HG02885 (cell line): ENCODE measurements around the gene SAE1.

Experiments used
- ATAC-seq: cut with Tn5 transposase; IDR thresholded peaks from one replicate; pipeline ENCODE4 v1.9.1; 2021; ENCODE audit warnings: mild to moderate bottlenecking; ENCODE audit not compliant: unreplicated experiment, poor library complexity

SAE1 gene

DNA sequence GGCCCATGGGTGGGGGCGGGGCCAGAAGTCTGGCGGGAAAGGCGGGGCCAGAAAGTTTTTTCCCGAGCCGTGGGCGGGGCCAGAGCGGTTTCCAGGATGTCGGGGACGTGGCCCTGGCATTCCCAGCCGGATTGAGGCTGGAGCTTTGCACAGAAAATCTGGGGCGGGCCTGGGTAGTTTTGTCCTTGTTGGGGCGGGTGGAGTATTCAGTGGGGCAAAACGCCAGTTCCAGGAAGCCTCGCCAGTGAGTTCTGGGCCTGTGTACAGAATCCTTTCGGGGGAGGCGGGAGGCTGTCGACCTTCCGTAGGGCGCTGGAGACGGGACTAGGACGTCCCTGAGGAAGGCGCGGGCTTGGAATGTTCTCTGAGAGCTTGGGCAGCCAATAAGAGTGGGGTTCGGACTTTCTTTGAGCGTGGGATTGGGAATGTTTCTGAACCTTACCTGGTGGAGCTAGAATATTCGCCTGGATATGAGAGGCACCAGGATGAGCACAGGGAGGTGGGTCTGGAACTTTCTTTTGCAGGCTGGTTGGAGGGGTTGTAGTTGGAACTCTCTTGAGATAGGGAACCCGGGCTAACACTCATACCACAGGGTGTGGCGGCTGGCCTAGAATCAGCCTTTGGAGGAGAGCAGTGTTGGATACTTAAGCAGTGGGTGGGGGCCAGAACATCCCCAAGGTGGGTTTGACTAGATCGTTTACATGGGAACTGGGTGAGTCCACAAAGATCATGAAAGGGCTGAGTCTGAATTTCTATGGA, 127.0 kb downstream of the SAE1 start:
- no peak for ATAC-seq

DNA sequence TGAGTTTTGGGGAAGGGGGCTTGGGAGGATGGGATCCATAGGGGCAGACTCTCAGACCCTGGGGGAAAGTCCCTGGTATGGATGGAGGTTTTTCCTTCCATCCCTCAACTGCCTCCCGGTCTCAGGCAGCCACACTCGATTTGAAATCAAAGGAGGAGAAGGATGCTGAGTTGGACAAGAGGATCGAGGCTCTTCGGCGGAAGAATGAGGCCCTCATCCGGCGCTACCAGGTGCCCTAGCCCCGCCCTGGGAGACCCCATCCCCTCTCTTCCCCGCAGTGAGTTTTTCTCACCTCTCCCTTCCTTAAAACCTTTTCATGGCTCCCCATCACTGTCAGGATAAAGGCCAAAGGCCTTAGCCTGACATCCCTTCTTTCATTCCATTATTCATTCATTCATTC, 127.8 kb downstream of the SAE1 start:
- ATAC-seq: no peak

DNA sequence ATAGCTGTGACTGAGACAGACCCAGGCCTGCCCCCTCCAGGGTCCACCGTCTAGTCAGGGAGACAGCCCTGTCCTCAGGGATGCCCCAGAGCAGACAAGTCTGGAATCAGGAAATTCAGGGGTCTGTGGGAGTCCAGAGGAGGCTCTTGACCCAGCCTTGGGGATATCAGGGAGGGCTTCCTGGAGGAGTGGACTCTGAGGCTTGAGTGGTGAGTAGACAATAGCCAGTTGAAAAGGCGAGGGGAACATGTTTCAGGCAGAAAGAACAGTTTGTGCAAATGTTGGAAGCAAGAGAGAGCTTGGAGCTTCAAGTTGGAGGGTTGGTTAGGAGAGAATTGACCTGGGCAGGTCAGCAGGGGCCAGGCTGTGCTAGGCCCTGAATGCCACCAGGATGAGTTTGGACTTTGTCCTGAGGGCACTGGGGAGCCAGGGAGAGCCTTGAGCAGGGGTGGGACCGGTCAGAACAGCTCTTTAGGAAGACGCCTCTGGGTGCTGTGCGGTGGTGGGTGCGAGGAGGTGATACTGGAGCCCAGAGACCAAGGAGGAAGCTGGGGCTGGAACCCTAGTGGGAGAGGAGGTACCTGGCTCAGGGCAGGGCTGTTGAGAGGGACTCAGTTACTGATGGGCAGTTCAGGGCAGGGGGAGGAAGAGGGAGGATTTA, 128.4 kb downstream of the SAE1 start:
- ATAC-seq: no peak
